ENCODE measurements around the gene DDX24. TPM values are rescaled to one million over a fixed set of nuclear protein-coding genes. Genes with fewer than 3 reads are reported as not detected.

Gene DDX24
- polyA plus RNA-seq, 2 of the 4 experiments (the other 2 are of a cell fraction), result 121 to 161 TPM

GRCh38 chr14:94048691-94049624, 32.0 kb downstream of the DDX24 start:
- H3K27ac ChIP-seq, result no peak overlapping the region
- ChIA-PET CTCF (interaction anchor here (1.3 to 10.9 kb wide), 5 partner anchors 12 to 109 kb away, joined by 3 to 82 read pairs (median 14); no protein-coding TSS in a partner anchor), POLR2A (no interaction called here)
- no peak for TF ChIP-seq JUNB (IDR thresholded peaks at IDR 0.05)
- no peak for TF ChIP-seq BHLHE40 (IDR thresholded peaks at IDR 0.05; ENCODE audit: low read depth, low read length)
- no peak for TF ChIP-seq RFX5 (IDR thresholded peaks at IDR 0.05)
- no peak for TF ChIP-seq KDM5A (IDR thresholded peaks at IDR 0.05)
- no peak for TF ChIP-seq NPAS2 (CRISPR knock-in tag; IDR thresholded peaks at IDR 0.05; ENCODE audit: borderline replicate concordance)
- TF ChIP-seq CHD2 (IDR thresholded peaks at IDR 0.05; ENCODE audit: low read length, partially characterized antibody), result no peak
- TF ChIP-seq CBX8 (IDR thresholded peaks at IDR 0.05), result no peak
- no peak for TF ChIP-seq MAZ (IDR thresholded peaks at IDR 0.05; ENCODE audit: borderline replicate concordance, low read depth, low read length)
- TF ChIP-seq JUN (IDR thresholded peaks at IDR 0.05), result no peak
- no peak for TF ChIP-seq ZNF302 (CRISPR knock-in tag; IDR thresholded peaks at IDR 0.05)
- no peak overlapping the region for H3K4me3 ChIP-seq
- H3K4me2 ChIP-seq, result no peak overlapping the region
- 84% methylated on average over 10 of the region's 10 CpGs for WGBS (ENCODE audit: missing lambda C conversion rate)
- H3K4me1 ChIP-seq, result no peaks in the 10 kb centered on the region
- no peaks in the 10 kb centered on the region for H3K9me3 ChIP-seq
- ATAC-seq, result no peak
- no peak for DNase-seq (ENCODE audit: low read depth in 1 of 2, low spot score in 1 of 2)
- no peak for FAIRE-seq

- H3K4me2 ChIP-seq, result no peak overlapping the region
- no peak overlapping the region for H3K4me3 ChIP-seq
- ChIA-PET POLR2A (no interaction called here), CTCF (interaction anchor here (2.3 to 10.9 kb wide), 3 partner anchors 11 to 108 kb away, joined by 6 to 82 read pairs (median 14); no protein-coding TSS in a partner anchor)
- H3K27ac ChIP-seq, result no peak overlapping the region
- TF ChIP-seq MYC (IDR thresholded peaks at IDR 0.05; ENCODE audit: borderline replicate concordance, low read length) (no peak), MAX (IDR thresholded peaks at IDR 0.05) (no peak), HOXB5 (CRISPR knock-in tag; IDR thresholded peaks at IDR 0.05) (no peak), ZC3H11A (IDR thresholded peaks at IDR 0.05) (no peak)
- ATAC-seq, result no peak
- H3K4me1 ChIP-seq, result no peaks in the 10 kb centered on the region
- FAIRE-seq, result no peak
- no peaks in the 10 kb centered on the region for H3K9me3 ChIP-seq
- no peak for DNase-seq (ENCODE audit: low read depth in 1 of 2, low spot score in 1 of 2)
- WGBS (ENCODE audit: missing lambda C conversion rate), result 87% methylated on average over 2 of the region's 3 CpGs
Measured at GRCh38 chr14:94047581-94047980, 33.4 kb downstream of the DDX24 start.

DNA sequence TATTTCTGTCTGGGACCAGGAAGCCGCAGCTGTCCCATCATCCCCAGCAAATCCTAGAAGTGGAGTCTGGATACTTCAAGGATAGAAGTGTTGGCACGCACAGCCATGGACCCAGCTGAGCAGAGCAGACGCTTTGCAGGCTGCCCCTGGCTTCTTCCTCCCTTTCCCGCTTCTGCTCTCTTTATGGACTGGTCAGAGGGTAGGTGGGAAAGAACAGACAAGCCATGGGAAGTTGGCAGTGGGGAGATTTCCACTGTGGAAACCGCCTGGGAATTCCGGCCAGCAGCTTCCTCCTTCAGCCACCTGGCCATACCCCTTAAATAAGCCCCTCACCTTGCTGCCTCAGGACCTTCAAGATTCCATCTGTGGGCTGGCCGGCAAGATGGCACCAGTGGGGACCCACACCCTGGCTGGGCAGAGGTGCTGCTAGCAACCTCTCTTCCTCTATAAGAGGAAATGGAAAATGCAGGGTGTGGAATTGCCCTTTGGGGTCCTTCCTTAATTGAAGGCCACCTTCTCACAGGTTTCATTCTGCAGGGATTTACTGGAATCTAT, 34.2 kb downstream of the DDX24 start:
- 90% methylated on average over 6 of the region's 7 CpGs for WGBS (ENCODE audit: missing lambda C conversion rate)
- H3K9me3 ChIP-seq, result no peaks in the 10 kb centered on the region
- CTCF ChIA-PET, result interaction anchor here (1.3 to 10.9 kb wide), 4 partner anchors 10 to 107 kb away, joined by 5 to 82 read pairs (median 12); no protein-coding TSS in a partner anchor
- FAIRE-seq, result no peak
- no peak for DNase-seq (ENCODE audit: low read depth in 1 of 2, low spot score in 1 of 2)
- H3K4me3 ChIP-seq, result no peak overlapping the region
- POLR2A ChIA-PET, result no interaction called here
- TF ChIP-seq RNF2 (IDR thresholded peaks at IDR 0.05; ENCODE audit: borderline replicate concordance, low read depth), result no peak
- TF ChIP-seq, protein P1, sequence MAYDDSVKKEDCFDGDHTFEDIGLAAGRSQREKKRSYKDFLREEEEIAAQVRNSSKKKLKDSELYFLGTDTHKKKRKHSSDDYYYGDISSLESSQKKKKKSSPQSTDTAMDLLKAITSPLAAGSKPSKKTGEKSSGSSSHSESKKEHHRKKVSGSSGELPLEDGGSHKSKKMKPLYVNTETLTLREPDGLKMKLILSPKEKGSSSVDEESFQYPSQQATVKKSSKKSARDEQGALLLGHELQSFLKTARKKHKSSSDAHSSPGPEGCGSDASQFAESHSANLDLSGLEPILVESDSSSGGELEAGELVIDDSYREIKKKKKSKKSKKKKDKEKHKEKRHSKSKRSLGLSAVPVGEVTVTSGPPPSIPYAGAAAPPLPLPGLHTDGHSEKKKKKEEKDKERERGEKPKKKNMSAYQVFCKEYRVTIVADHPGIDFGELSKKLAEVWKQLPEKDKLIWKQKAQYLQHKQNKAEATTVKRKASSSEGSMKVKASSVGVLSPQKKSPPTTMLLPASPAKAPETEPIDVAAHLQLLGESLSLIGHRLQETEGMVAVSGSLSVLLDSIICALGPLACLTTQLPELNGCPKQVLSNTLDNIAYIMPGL (CRISPR knock-in tag; IDR thresholded peaks at IDR 0.05; ENCODE audit: borderline replicate concordance), result no peak
- no peak for TF ChIP-seq ATOH8 (CRISPR knock-in tag; IDR thresholded peaks at IDR 0.05; ENCODE audit: low read depth)
- no peak for TF ChIP-seq BHLHE40 (IDR thresholded peaks at IDR 0.05; ENCODE audit: low read depth, low read length)
- TF ChIP-seq RARB (CRISPR knock-in tag; IDR thresholded peaks at IDR 0.05), result no peak
- H3K27ac ChIP-seq, result no peak overlapping the region
- H3K4me1 ChIP-seq, result no peaks in the 10 kb centered on the region
- H3K4me2 ChIP-seq, result no peak overlapping the region
- no peak for ATAC-seq

Data from A549 (cell line).